Kasumi-1 (cell line): ENCODE results near the gene GATA5.
"Not testable (repeated sequence)": the region's sequence is repeated elsewhere in the genome, so short reads cannot be mapped to it uniquely, and the experiment has no call there.

Experiments used
- DNase-seq, 2 experiments: peaks; one replicate each; lab custom pipeline; 2025; lab: John Stamatoyannopoulos, UW

The GATA5 gene

GRCh38 chr20:62504323-62504722 is 28.5 kb upstream of the GATA5 start:
- DNase-seq = no peak

- DNase-seq = no peak
Measured at GRCh38 chr20:62503401-62504178, 27.8 kb upstream of the GATA5 start.

GRCh38 chr20:62502496-62503095 is 26.8 kb upstream of the GATA5 start:
- no peak for DNase-seq

- DNase-seq = no peak
Measured at GRCh38 chr20:62501801-62502495, 26.2 kb upstream of the GATA5 start.

- peak; percentile 37 for DNase-seq
Measured at GRCh38 chr20:62500237-62500864, 24.6 kb upstream of the GATA5 start.

GRCh38 chr20:62499758-62500236 is 24.0 kb upstream of the GATA5 start:
- peak in 1 of 2 experiments; percentile 31 for DNase-seq

- no peak for DNase-seq
Measured at GRCh38 chr20:62498874-62499273, 23.1 kb upstream of the GATA5 start.

GRCh38 chr20:62496568-62497218 is 20.9 kb upstream of the GATA5 start:
- peak in 1 of 2 experiments; percentile 7 for DNase-seq

GRCh38 chr20:62495749-62496567 is 20.2 kb upstream of the GATA5 start:
- no peak for DNase-seq

GRCh38 chr20:62494980-62495748 is 19.4 kb upstream of the GATA5 start:
- DNase-seq = no peak

- DNase-seq = peak in 1 of 2 experiments; percentile 6
Measured at GRCh38 chr20:62494537-62494936, 18.7 kb upstream of the GATA5 start.

- DNase-seq = no peak
Measured at GRCh38 chr20:62493886-62494285, 18.1 kb upstream of the GATA5 start.

- no peak for DNase-seq
Measured at GRCh38 chr20:62493253-62493885, 17.6 kb upstream of the GATA5 start.

GRCh38 chr20:62492711-62493110 is 16.9 kb upstream of the GATA5 start:
- no peak for DNase-seq

- not testable (repeated sequence) for DNase-seq
Measured at GRCh38 chr20:62490783-62491182, 15.0 kb upstream of the GATA5 start.

GRCh38 chr20:62489932-62490263 is 14.1 kb upstream of the GATA5 start:
- no peak for DNase-seq

GRCh38 chr20:62489186-62489931 is 13.6 kb upstream of the GATA5 start:
- no peak for DNase-seq

GRCh38 chr20:62488470-62488869 is 12.7 kb upstream of the GATA5 start:
- no peak for DNase-seq
